Ovary (tissue), 9 donors: ENCODE measurements around the gene IL17REL. TPM values are rescaled to one million over a fixed set of nuclear protein-coding genes. Genes with fewer than 3 reads are reported as not detected.

ENCODE experiments used
- DNase-seq, 5 donors: peaks; one replicate each; pipeline ENCODE4 v3.0.0-alpha.2; 2019 to 2020
- H3K27ac ChIP-seq, 2 donors: fragments of 200-600 bp; one replicate each; pipeline versions ENCODE4 v1.5.1 to v1.8.0; 2019 to 2022
- H3K27me3 ChIP-seq: fragments of 200-600 bp; one replicate; pipeline ENCODE4 v1.8.0; 2022
- H3K36me3 ChIP-seq: fragments of 200-600 bp; sonication (generic); one replicate; pipeline ENCODE4 v1.5.1; 2019
- H3K4me1 ChIP-seq: one replicate; pipeline ENCODE4 v1.8.1; 2013; ENCODE audit warnings: mild to moderate bottlenecking, moderate library complexity; ENCODE audit not compliant: insufficient read depth
- H3K4me3 ChIP-seq: fragments of 200-600 bp; sonication (generic); one replicate; pipeline ENCODE4 v1.5.1; 2017
- H3K9me3 ChIP-seq, 2 donors: fragments of 200-600 bp in 1 of 2; sonication (generic) in 1 of 2; one replicate each; pipeline versions ENCODE4 v1.5.1 to v1.8.1; 2013 to 2019; ENCODE audit warnings: mild to moderate bottlenecking in 1 of 2, moderate library complexity in 1 of 2
- CTCF ChIP-seq, 3 donors: fragments of 450-650 bp in 2 of 3; fragments of 200-600 bp in 1 of 3; IDR thresholded peaks; one replicate each; pipeline versions ENCODE4 v1.5.1 to v1.8.0; 2016 to 2022; ENCODE audit warnings: antibody characterized with exemption in 3 of 3, mild to moderate bottlenecking in 1 of 3
- EP300 ChIP-seq: sonication (generic); formaldehyde crosslinking; IDR thresholded peaks from one replicate; pipeline ENCODE4 v1.6.1; 2017; ENCODE audit warnings: antibody characterized with exemption
- POLR2A ChIP-seq: fragments of 450-650 bp; IDR thresholded peaks from one replicate; pipeline ENCODE4 v1.6.1; 2017; ENCODE audit warnings: antibody characterized with exemption, mild to moderate bottlenecking, moderate library complexity
- WGBS, 3 donors: extraction: QIAGEN DNeasy Blood & Tissue Kit in 1 of 3; methylation state at CpG; one replicate each; pipeline versions ENCODE4 v1.1.5 to v1.1.7; 2013 to 2017; 5-methylcytosine and 5-hydroxymethylcytosine counted together
- intact Hi-C, 4 donors: fragments of 100-400 bp; cut with DNase I; formaldehyde crosslinking; loops; one replicate each; pipeline versions ENCODE4 v1.11.0 to v1.15.1; 2022 to 2023
- polyA plus RNA-seq, 2 donors: library from polyadenylated mRNA; stranded (reverse); fragments of 200-250 nt in 1 of 2; fragments of 350-450 nt in 1 of 2; fragmentation: Illumina TruSeq in 1 of 2; extraction: RNeasy Lipid Tissue Mini Kit (QIAGEN cat#74804) in 1 of 2; gene quantifications; one replicate each; pipeline ENCODE4 v1.2.3, GENCODE V29; 2013 to 2014
- total RNA-seq, 7 donors: library from RNA; depleted of rRNA in 2 of 7; stranded (reverse); fragments of >200 nt in 2 of 7; fragmentation: NEBNext Ultra II Directional in 3 of 7; extraction: Animal tissue kit (Norgen Biotek cat#: 25700) in 3 of 7; gene quantifications; one replicate each; pipeline versions ENCODE4 v1.1.0 to v1.2.4, GENCODE V29; 2016 to 2023
- donor health status: DM: no; HTN: no; CAD: no; lungs with moderate emphysema.
- donor health status: DM: no; HTN: no; CAD: no.
- donor health status: Bipolar disorder and iron deficiency.
- donor health status: DM: yes; HTN: yes; CAD: no.
- donor health status: DM: no; HTN: no; CAD: no.
- donor health status: DM: yes; HTN: yes; CAD: no.

The IL17REL gene
- total and polyA plus RNA-seq, 9 donors: 0.05 to 0.18 (median 0.10) TPM; not detected in 5

- intact Hi-C loops: loop anchor here in 1 of 4 donors (10.0 kb wide), 1 partner anchor 236 kb away; no protein-coding TSS in a partner anchor
- no peaks in the 10 kb centered on the region for H3K27me3 ChIP-seq
- H3K9me3 ChIP-seq: no peaks in the 10 kb centered on the region
- H3K4me1 ChIP-seq: peaks cover 7% of the 10 kb centered on the region
- no peak overlapping the region for H3K27ac ChIP-seq
- no peak overlapping the region for H3K4me3 ChIP-seq
- TF ChIP-seq CTCF (IDR thresholded peaks at IDR 0.05): no peak
- TF ChIP-seq POLR2A: no peak
- no peak for TF ChIP-seq EP300
- peak in 3 of 5 donors; percentile 27 to 35 (median 29) for DNase-seq
- 87 to 89% (median 87%) methylated on average over 16 of the region's 16 CpGs for WGBS, 3 donors
- H3K36me3 ChIP-seq: no peaks in the 10 kb centered on the region
Measured at GRCh38 chr22:49958366-49958921, 54.1 kb downstream of the IL17REL start.

GRCh38 chr22:49957826-49958365, 54.7 kb downstream of the IL17REL start:
- no peak overlapping the region for H3K27ac ChIP-seq
- peaks cover 5% of the 10 kb centered on the region for H3K4me1 ChIP-seq
- no peak overlapping the region for H3K4me3 ChIP-seq
- no peaks in the 10 kb centered on the region for H3K36me3 ChIP-seq
- no peaks in the 10 kb centered on the region for H3K9me3 ChIP-seq
- no peaks in the 10 kb centered on the region for H3K27me3 ChIP-seq
- WGBS, 3 donors: 90 to 94% (median 93%) methylated on average over 12 of the region's 12 CpGs
- no peak for TF ChIP-seq CTCF (IDR thresholded peaks at IDR 0.05)
- TF ChIP-seq POLR2A: no peak
- TF ChIP-seq EP300: no peak
- intact Hi-C loops: loop anchor here in 1 of 4 donors (10.0 kb wide), 1 partner anchor 237 kb away; no protein-coding TSS in a partner anchor
- DNase-seq: peak in 3 of 5 donors; percentile 25 to 41 (median 36)

- no peaks in the 10 kb centered on the region for H3K9me3 ChIP-seq
- H3K36me3 ChIP-seq: no peaks in the 10 kb centered on the region
- peaks cover 4% of the 10 kb centered on the region for H3K4me1 ChIP-seq
- no peak overlapping the region for H3K27ac ChIP-seq
- TF ChIP-seq CTCF (IDR thresholded peaks at IDR 0.05) (no peak), EP300 (no peak), POLR2A (no peak)
- intact Hi-C loops: loop anchor here in 1 of 4 donors (10.0 kb wide), 1 partner anchor 238 kb away; no protein-coding TSS in a partner anchor
- H3K4me3 ChIP-seq: no peak overlapping the region
- DNase-seq: peak in 3 of 5 donors; percentile 11 to 36 (median 28)
- no peaks in the 10 kb centered on the region for H3K27me3 ChIP-seq
- WGBS, 3 donors: 87 to 94% (median 90%) methylated on average over 15 to 20 of the region's 20 CpGs
Measured at GRCh38 chr22:49956914-49957825, 55.4 kb downstream of the IL17REL start.

- H3K4me3 ChIP-seq: no peak overlapping the region
- peak in 3 of 5 donors; percentile 30 to 42 (median 38) for DNase-seq
- TF ChIP-seq CTCF (IDR thresholded peaks at IDR 0.05) (no peak), POLR2A (no peak), EP300 (no peak)
- H3K36me3 ChIP-seq: no peaks in the 10 kb centered on the region
- no peaks in the 10 kb centered on the region for H3K27me3 ChIP-seq
- WGBS, 3 donors: 68 to 75% (median 68%) methylated on average over 14 to 15 of the region's 15 CpGs
- intact Hi-C loops: loop anchor here in 1 of 4 donors (10.0 kb wide), 1 partner anchor 238 kb away; no protein-coding TSS in a partner anchor
- no peak overlapping the region for H3K27ac ChIP-seq
- H3K4me1 ChIP-seq: peaks cover 6% of the 10 kb centered on the region
- no peaks in the 10 kb centered on the region for H3K9me3 ChIP-seq
Measured at GRCh38 chr22:49956418-49956770, 56.2 kb downstream of the IL17REL start.
